NCI-H524 treated with DMSO at 0.1 percent for 48 hours (cell line): Measurements from ENCODE around the gene ABLIM2.
A peak's percentile ranks its signal among the peaks of the same experiment; 100 is the strongest.

Experiments
- DNase-seq: peaks from one replicate; lab custom pipeline; 2025; lab: John Stamatoyannopoulos, UW

ABLIM2 gene

DNA sequence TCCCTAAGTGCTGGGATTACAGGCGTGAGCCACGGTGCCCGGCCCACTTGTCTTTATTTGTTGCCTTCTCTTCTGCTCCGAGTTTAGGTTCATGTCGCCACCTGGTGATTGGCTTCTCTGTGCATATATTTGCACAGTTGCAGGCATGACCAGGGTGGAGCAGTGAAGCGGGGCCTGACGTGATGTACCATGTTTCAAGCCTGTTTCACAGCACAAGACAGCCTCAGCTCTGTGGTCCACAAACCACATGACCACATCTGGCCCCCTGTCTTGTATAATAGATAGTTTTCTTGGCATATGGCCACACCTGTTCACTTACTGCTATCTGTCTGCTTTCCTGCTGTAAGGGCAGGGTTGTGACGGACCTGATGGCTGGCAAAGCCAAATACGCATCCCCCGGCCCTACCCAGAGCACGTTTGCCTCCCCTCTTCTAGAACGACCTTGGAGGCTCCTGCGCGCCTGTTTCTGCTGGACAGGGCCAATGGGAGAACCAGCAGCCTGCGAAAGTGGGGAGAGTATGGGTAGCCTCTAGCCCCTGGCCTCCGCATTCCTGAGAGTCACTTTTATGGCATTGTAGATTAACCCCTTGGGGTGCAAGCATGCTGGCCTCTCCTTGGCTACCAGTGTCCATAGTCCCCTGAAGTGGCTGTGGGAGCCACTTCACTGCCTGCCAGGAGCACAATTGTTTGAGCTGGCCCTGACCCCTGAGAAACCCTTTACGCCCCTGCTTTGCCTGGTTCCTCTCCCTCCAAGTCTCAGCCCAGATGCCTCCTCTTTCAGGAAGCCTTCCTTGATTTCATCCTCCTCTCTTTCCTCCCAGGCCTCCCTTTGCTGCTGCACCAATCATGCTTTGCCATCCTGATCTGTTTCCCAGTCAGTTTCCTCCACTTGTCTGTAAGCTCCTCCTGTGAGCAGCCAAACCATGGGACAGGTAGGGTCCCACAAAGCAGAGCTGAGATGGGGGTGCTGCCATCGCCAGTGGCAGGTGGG, 34.4 kb upstream of the ABLIM2 start:
- DNase-seq = peak; percentile 20

DNA sequence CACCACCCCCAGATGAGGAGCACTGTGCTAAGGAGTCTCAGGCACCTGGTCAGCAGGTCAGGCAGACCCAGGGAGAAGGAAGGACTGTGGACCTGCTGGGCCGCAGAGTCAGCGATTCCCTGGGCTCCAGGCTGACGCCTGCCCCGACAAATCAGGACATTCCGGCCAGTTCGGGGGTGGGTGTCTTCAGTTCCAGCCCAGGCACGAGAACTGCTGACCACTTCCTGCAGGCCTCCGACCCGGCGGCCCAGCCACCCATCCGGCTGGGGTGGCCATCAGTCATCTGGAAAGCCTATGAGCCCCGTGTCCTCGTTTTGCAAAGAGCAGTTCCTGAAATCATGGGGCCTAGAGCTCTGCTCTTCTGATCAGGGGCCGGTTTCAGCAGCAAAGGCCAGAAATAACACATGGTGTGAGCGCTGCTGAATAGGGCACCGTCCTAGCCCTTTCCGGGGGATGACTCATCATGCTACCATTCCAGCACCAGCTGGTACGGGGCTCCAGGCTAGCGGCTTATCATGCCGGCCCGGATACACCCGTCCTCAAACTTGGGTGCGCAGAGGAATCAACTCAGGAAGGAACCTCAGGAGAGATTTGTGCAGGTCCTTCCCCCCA, 32.6 kb upstream of the ABLIM2 start:
- DNase-seq = no peak

DNA sequence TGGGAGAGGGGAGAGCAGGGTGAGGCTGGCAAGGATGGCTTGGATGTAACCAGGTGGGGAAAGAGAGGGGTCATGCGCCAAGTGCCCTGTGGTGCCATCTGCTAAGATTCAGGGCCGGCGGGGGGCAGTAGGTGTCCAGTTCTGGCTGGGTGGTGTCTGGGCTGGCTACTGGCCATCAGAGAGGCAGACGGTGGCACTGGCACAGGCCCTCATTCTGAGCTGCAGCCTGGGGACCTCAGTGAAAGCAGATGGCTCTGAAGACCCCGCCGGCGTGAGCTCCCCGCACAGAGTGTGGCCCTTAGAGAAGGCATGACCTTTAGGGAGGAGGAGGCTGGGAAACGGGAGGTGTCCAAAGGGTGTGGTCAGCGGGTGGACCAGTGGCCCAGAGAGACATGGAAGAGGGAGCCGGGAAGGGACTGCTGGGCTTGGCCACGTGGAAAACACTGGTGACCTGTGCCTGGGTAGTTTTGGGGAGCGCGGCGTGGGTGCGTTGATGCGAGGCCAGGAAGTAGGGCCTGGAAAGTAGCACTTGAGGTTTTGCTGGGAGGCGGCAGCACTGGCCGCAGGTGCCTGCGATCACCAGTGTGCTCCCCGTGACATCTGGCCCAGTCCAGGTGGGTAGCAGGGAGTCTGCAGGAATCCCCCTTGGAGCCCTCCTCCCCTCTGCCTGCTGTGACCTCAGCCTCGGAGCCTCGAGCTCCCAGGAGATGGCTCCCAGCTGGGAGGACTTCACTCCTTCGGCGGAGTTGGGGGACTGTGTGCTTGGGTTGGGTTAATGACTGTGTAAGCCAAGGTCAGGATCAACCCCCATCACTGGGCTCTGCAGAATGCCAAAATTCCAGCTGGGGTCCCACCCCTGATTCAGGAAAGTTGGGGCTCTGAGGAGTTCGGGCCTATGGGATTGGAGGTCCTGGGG, 31.2 kb upstream of the ABLIM2 start:
- DNase-seq = no peak

DNA sequence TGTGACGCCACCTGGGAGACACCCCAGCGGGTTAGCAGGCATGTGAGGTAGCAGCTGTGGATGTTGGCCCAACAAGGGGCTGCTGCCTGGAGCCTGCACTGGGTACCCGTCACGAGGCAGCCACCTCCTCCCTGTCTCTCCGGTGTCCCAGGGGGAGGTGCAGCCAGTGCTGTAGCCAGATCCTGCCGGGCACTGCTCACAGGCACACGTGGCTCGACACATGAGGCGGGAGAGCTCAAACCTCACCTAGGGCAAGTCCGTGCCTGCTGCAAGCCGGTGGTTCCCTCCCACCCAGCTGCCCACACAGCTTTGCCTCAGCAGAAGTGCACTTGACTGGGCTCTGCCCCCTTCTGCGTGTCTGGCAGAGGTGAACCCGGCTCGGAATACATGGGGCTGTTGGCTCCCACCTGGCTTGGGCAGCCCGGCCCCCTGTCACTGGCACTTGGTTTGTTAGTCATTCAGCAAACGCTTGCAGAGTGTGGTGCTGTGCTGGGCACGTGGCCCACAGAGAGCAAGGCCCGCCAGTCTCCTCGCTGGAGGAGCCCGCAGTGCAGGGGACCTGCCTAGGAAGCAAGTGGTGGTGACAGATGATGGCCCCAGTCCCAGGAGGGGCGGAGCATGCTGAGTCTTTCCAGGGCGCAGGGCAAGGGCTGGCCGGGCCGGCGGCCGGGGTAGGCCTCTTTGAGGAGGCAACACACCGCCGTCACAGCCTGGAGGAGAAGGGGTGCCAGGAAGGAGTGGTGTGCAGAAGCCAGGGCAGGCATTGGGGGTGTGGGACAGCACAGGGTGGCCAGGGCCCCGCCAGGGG, 30.3 kb upstream of the ABLIM2 start:
- peak; percentile 95 for DNase-seq

DNA sequence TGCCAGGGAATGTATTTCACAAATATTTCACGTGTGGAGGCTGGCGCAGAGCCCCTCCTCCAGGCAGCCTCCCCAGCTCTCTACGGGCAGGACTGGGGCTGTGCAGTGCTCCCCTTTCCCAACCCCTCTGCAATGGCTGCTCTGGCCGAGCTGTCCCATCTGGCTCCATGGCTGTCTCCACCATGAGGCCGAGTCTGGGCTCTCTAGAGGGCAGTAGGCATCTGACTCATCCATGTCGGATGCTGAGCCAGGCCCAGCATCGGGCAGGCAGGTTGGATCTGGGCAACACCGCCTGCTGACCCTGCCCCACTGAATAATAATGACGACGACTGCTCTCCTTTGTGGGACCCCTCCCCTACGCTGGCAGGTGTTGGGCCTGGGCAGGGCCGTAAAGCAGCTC, 29.5 kb upstream of the ABLIM2 start:
- no peak for DNase-seq

DNA sequence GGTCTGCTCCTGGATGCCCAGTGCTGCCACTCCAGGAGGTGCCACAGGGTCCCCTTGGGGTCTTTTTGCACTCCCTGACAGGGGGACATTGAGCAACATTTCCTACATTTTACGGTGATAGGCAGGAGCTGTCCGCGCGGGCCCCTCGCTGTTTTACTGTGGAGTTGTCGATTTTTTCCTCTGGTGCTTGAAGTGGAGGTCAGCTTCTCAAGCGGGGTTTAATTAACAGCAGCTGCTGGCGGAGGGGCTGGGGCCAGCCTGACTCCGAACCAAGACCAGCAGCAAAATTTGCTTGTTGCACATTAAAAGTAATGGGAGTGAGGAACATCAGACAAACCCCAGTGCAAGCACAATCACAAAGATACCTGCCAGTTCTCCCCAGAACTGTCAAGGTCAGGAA, 27.3 kb upstream of the ABLIM2 start:
- no peak for DNase-seq

DNA sequence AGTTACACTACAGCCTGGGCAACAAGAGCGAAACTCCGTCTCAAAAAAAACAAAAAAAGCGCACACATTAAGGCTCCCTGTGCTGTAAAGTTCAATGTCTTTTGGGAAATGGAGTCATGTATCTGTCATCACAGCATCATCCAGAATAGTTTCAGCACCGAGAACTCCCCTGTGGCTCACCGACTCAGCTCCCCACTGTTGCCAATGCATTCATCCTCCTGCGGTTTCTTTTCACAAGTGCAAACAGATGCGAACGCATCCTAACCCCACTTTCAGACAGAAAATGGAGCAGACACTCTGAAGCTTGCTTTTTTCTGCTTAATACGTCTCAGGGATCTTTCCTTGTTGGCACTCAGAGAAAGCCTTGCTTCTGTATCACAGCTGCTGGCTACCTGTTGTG, 26.7 kb upstream of the ABLIM2 start:
- DNase-seq = no peak

DNA sequence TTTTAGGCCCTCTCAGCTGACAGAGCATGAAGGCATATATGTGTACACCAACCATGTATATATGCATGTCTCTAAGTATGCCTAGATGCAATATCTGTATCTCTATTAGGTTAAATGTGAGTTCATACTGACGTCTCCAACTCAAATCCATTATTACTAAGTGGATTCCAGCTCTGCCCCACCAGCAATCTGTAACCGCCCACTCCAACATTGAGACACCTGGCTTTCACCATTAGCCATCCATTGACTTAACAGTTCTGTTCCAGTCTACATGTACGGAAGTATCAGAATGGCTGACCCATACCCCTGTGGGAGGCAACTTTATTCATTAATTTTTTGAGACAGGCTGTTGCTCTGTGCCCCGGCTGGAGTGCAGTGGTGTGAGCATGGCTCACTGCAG, 25.4 kb upstream of the ABLIM2 start:
- DNase-seq = no peak

DNA sequence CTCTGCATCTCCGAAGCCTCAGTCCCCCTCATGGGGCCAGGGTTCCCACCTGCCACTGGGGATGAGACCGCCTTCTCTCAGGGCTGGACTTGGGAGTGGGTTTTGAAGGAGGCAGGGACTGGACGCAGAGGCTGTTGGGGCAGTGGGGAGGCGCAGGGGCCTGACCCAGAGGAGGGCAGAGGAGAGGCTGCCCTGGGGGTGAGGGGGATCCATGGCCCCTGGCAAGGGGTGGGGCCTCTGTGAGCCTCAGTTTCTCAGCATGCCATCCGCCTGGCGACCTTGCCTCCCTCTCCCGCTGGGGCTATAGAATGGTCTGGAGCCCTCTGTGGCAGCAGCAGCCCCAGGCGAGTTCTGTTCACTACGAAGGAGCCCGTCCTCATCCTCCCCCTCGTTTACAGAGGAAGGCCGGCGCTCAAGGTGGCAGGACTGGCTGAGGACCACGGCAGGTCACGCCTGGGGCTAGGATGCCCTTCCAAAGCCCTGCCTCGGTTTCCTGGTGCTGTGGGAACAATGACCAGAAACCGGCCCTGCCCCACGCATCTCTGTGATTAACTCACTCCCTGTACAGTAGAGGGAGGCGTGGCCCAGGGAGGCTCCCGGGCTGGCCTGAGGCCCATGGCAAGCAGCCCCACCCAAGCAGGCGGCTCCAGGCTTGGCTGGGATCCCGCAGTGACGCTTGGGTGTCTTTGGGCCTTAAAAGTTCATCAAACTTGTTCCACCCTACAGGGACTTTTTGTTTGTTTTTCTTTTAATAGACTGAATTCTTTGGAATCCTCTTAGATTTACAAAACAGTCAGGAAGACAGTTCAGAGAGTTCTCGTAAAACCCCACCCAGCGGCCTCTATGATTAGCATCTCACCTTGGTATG, 24.5 kb upstream of the ABLIM2 start:
- DNase-seq = no peak

DNA sequence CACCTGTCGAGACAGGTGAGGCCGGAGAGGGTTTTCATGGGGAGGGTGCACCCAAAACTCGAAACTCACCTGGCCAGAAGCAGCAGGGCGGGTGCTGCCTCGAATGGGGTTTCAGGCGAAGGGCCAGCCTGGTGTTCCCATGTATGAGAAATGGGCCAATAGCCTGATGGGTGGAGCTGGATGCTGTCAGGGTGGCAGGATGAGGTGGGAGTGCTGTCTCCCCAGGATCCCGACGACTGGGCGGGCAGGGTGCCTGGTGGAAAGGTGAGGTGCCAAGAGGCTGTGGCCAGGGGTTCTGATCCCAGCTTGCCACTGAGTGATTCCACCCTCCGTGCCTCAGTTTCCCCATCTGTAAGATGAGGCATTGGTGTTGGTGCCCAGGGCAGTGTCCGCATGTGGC, 23.7 kb upstream of the ABLIM2 start:
- no peak for DNase-seq

DNA sequence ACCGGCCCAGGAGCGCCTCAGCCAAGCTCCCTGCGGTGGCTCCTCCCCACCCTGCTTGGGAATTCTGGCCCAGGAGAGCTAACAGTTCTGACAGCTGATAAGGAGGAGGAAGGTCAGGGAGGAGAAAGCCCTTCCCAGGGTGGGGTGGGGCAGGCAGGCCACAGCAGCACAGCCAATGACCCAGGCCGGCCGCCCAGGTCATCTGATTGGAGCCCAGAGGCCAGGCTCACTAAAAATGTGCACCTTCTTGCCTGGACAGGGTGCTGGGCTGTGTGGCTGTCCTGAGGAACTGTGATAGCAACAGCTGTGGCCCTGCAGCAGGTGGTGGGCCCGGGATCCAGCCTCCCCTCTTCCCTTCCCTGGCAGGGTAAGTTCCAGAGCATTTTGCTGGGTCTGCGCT, 23.2 kb upstream of the ABLIM2 start:
- no peak for DNase-seq

DNA sequence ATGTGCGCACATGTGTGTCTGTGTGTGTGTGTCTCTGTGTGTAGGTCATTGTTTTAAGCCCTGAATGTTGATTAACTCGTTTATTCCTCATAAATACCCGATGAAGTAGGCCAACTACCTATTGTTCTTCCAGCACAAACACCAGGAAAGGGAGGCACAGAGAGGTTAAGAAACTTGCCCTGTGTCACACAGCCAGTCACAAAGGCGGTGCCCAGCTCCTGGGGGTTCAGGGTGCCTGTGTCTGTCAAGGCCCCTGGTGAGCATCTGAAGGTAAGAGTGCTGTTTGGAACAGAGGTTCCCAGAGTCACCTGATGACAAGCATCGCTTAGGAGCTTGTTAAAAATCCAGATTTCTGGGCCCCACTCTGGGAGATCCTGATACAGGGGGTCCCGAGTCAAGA, 22.5 kb upstream of the ABLIM2 start:
- DNase-seq = no peak

DNA sequence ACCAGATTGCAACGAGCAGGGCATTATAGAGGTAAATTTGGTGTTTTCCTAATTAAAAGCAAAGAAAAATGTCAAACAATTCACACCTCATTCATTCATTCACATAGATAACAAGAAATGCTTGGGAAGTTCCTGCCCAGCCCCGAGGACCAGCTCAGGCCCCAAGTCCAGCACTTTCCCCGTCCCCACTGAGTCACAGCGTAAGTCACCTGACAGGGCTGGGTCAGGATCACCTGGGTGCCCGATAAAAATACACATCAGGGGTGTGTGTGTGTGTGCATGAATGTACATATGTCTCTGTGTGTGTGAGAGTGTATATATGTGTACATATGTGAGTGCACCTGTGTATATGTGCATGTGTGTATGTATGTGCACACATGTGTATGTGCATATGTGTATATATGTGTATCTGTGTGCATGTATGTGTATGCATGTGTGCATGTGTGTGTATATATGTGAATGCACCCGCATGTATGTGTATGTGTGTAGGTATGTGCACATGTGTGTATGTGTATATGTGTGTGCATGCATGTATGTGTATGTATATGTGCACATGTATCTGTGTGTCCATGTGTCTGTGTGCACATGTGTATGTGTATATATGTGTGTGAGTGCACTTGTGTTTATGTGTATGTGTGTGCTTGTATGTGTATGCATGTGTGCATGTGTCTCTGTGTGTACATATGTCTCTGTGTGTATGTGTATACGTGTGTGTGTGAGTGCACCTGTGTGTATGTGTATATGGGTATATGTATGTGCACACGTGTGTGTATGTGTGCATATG, 21.9 kb upstream of the ABLIM2 start:
- no peak for DNase-seq

DNA sequence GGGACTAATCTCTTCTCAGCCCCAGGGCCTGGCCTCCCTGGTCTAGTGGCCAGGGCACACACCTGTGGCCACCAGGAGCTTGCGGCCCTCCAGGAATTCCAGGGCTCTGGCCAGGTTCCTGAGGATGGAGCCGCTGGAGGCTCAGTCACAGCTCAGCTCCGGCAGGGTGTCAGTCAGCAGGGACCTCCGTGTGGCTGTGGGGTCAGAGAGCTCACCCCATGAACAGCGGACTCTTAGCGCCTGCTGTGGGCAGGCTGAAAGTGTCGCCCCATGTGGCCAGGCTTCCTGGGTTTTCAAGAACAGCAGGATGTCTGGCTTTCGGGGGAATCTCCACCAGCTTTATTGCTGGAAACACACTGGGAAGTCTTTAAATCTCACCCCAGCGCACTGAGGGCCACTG, 21.2 kb upstream of the ABLIM2 start:
- DNase-seq = no peak

DNA sequence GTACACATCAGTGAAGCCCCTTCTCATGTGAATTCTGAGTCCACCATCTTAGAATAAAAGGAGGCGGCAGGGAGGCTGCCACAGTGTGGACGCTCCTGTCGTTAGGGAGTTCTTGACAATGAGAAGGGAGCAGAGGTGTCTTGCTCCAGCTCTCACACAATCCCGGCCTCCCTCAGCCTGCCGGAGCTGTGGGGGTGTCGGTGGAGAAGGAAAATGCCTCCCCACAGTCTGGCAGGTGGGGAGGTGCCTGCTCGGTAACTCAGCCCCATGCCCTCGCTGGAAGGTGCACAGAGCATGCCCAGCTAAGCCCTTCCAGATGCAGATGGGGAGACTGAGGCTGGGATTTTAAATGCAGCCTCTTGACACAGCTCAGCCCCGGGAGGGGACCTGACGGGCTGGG, 20.5 kb upstream of the ABLIM2 start:
- DNase-seq = no peak

DNA sequence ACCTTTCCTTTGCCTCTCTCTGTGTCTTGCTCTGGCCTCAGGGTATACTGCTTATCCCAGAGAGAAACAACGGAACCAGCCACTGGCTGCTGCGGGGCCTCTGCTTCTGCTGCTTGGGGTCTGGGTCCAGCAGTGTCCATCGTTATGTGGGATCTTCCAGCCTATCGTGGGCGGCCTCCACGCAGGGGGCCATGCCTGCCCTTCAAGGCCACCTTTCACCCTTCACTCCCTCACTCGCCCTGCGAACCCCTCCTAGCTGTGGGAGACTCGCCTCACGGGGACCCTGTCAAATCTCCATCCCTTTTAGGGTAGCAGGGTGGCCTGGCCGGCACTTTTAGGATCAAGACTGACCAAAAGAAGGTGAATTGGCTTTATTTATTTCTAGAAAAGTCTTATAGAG, 19.3 kb upstream of the ABLIM2 start:
- DNase-seq = no peak

DNA sequence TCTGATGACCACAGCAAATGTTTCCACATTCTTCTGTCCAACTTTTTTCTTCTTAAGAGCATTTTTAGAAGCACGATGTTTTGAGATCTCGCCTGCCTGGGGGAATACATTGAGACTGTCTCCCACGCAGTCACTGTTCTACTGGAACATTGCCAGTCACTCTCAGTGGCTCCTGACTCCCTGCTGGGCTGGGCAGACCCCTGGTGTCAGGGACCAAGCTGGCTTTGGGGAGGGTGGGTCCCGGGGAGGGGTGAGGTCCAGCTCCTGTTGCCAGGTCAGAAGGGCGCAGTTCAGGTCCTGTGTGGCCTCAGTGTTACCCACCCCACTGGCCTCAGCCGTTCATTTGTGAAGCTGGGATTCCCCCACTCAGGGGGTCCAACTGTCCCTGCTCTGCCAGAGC, 18.9 kb upstream of the ABLIM2 start:
- DNase-seq = no peak

DNA sequence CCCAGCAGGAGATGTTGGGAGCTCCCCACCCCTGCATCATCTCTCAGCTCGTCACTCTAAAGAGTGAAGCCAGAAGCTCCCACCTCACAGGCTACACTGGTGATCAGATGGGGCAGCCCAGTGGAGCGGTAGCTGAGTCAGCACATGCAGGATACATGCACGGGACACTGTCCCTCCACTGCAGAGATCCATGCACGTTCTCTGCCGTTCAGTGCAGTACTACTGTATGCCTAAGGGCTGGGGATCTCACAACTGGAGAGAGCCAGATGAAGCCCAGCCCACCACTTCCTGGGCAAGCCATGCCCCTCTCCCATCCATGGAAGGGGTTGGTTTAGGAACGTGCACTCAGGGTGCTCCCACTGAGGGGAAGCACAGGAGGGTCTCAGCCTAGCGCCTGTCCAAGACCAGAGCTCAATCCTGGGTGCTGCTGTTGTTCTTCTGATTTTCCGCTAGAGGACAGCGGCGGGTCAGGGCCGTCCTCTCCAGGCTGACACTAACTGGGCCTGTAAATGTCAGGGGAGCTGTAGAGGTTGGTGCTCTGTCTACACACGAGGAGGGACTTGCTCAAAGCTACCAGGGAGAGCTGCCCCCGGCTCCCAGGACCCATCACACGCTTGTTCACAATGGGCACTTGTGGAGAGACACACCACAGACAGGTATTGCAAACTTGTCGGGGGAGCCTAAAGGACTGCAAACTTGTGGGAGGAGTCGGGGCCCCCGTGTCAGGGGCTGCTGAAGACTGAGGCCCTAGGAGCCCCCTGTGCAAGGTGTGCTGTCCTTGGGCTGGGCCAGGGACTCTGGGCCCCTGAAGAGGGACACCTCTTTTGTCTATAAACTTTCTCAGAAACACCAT, 18.2 kb upstream of the ABLIM2 start:
- no peak for DNase-seq

DNA sequence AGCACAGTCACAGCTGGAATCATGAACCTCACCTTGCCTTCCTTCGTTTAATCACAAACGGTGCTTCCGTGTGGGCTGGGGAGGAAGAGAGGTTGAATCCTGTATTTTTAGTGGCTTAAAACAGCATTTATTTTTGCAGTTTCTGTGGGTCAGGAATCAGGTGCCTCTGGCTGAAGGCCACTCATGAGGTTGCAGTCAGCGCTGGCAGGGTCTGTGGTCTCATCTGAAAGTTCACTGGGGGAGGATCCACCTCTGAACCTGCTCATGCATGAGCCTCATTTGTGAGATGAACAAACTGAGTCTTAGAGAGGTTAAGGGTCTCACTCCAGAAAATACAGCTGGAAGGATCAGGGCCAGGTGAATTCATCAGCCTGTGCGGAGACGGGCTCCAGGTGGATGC, 17.1 kb upstream of the ABLIM2 start:
- DNase-seq = no peak
